HEK293 (cell line): Measurements from ENCODE around the gene SLC37A3.
A peak's percentile ranks its signal among the peaks of the same experiment; 100 is the strongest.

ENCODE experiments used
- CTCF ChIA-PET: fragments of 350-600 bp; formaldehyde crosslinking; extraction: SDS; loops from one replicate; lab custom pipeline; 2021; ENCODE audit warnings: antibody characterized with exemption; lab: Yijun Ruan, JAX
- POLR2A ChIA-PET: fragments of 300-600 bp; formaldehyde crosslinking; extraction: SDS; loops from one replicate; lab custom pipeline; 2020; ENCODE audit warnings: antibody characterized with exemption, inconsistent platforms; lab: Yijun Ruan, JAX
- H3K27ac ChIP-seq: fragments of 200-500 bp; sonication (Bioruptor generic); 2 replicates; pipeline ENCODE4 v1.5.1; 2014; ENCODE audit warnings: low read depth, low read length, control low read depth, inconsistent platforms; ENCODE audit errors: extremely low read depth
- H3K36me3 ChIP-seq, 2 experiments: fragments of 200-500 bp in 1 of 2; sonication (Bioruptor generic) in 1 of 2; 1 replicate in 1 of 2; 2 replicates in 1 of 2; pipeline ENCODE4 v1.5.1; 2014 to 2017; ENCODE audit warnings: inconsistent platforms in 2 of 2, low read length in 2 of 2; ENCODE audit not compliant: control insufficient read depth in 2 of 2, insufficient read depth in 1 of 2
- H3K4me1 ChIP-seq: fragments of 200-500 bp; sonication (Bioruptor generic); 2 replicates; pipeline ENCODE4 v1.5.1; 2014; ENCODE audit warnings: mild to moderate bottlenecking, low read length, inconsistent platforms; ENCODE audit not compliant: control insufficient read depth, insufficient read depth
- H3K4me3 ChIP-seq: 2 replicates; pipeline ENCODE4 v1.5.1; 2011; ENCODE audit warnings: low read depth, mild to moderate bottlenecking, control low read depth, low read length, moderate library complexity
- H3K9me3 ChIP-seq: fragments of 200-500 bp; sonication (Bioruptor generic); 2 replicates; pipeline ENCODE4 v1.5.1; 2014; ENCODE audit warnings: low read depth, low read length, inconsistent platforms; ENCODE audit not compliant: control insufficient read depth, insufficient read depth
- EGR2 ChIP-seq: fragments of 450-650 bp; formaldehyde crosslinking; IDR thresholded peaks from 2 replicates; pipeline ENCODE4 v1.5.1; 2016; ENCODE audit warnings: low read depth, missing biosample characterization, missing genetic modification characterization
- GLIS1 ChIP-seq: fragments of 450-650 bp; formaldehyde crosslinking; IDR thresholded peaks from 2 replicates; pipeline ENCODE4 v1.5.1; 2016; ENCODE audit warnings: missing biosample characterization, missing genetic modification characterization
- KLF1 ChIP-seq: fragments of 450-650 bp; formaldehyde crosslinking; IDR thresholded peaks from 2 replicates; pipeline ENCODE4 v1.5.1; 2016; ENCODE audit warnings: missing biosample characterization, missing genetic modification characterization
- MZF1 ChIP-seq: fragments of 450-650 bp; formaldehyde crosslinking; IDR thresholded peaks from 2 replicates; pipeline ENCODE4 v1.5.1; 2017; ENCODE audit warnings: missing biosample characterization, missing genetic modification characterization, borderline replicate concordance
- SALL2 ChIP-seq: fragments of 450-650 bp; formaldehyde crosslinking; IDR thresholded peaks from 2 replicates; pipeline ENCODE4 v1.5.0; 2017; ENCODE audit warnings: missing biosample characterization, mild to moderate bottlenecking, missing genetic modification characterization, borderline replicate concordance
- SCRT2 ChIP-seq: fragments of 450-650 bp; formaldehyde crosslinking; IDR thresholded peaks from 2 replicates; pipeline ENCODE4 v1.5.1; 2016; ENCODE audit warnings: missing biosample characterization, missing genetic modification characterization
- ZBTB48 ChIP-seq: fragments of 450-650 bp; formaldehyde crosslinking; IDR thresholded peaks from 2 replicates; pipeline ENCODE4 v1.5.1; 2016; ENCODE audit warnings: missing biosample characterization, missing genetic modification characterization
- ZFHX2 ChIP-seq: fragments of 450-650 bp; formaldehyde crosslinking; conservative IDR thresholded peaks from 2 replicates; pipeline ENCODE4 v1.5.1; 2016; ENCODE audit warnings: missing biosample characterization, missing genetic modification characterization
- ZNF140 ChIP-seq: fragments of 450-650 bp; formaldehyde crosslinking; IDR thresholded peaks from 2 replicates; pipeline ENCODE4 v1.5.1; 2016; ENCODE audit warnings: missing biosample characterization, missing genetic modification characterization
- ZNF19 ChIP-seq: fragments of 450-650 bp; formaldehyde crosslinking; IDR thresholded peaks from 2 replicates; pipeline ENCODE4; 2016; ENCODE audit warnings: missing biosample characterization, missing genetic modification characterization, low read depth
- ZNF211 ChIP-seq: fragments of 450-650 bp; formaldehyde crosslinking; IDR thresholded peaks from 2 replicates; pipeline ENCODE4 v1.5.1; 2016; ENCODE audit warnings: low read depth, missing biosample characterization, missing genetic modification characterization
- ZNF449 ChIP-seq: fragments of 450-650 bp; formaldehyde crosslinking; IDR thresholded peaks from 2 replicates; pipeline ENCODE4 v1.5.1; 2017; ENCODE audit warnings: missing biosample characterization, mild to moderate bottlenecking, missing genetic modification characterization, moderate library complexity
- ZNF530 ChIP-seq: fragments of 450-650 bp; formaldehyde crosslinking; IDR thresholded peaks from 2 replicates; pipeline ENCODE4 v1.5.1; 2016; ENCODE audit warnings: low read depth, missing biosample characterization, missing genetic modification characterization
- ZNF560 ChIP-seq: fragments of 450-650 bp; formaldehyde crosslinking; IDR thresholded peaks from 2 replicates; pipeline ENCODE4 v1.5.1; 2017; ENCODE audit warnings: missing biosample characterization, missing genetic modification characterization, borderline replicate concordance
- ZNF571 ChIP-seq: fragments of 450-650 bp; formaldehyde crosslinking; IDR thresholded peaks from 2 replicates; pipeline ENCODE4 v1.5.0; 2017; ENCODE audit warnings: missing biosample characterization, missing genetic modification characterization
- ZNF585B ChIP-seq: fragments of 450-650 bp; formaldehyde crosslinking; IDR thresholded peaks from 2 replicates; pipeline ENCODE4 v1.5.1; 2016; ENCODE audit warnings: missing biosample characterization, missing genetic modification characterization
- ZNF629 ChIP-seq: fragments of 450-650 bp; formaldehyde crosslinking; IDR thresholded peaks from 2 replicates; pipeline ENCODE4 v1.5.1; 2017; ENCODE audit warnings: missing biosample characterization, missing genetic modification characterization
- ZNF639 ChIP-seq: fragments of 450-650 bp; formaldehyde crosslinking; IDR thresholded peaks from 2 replicates; pipeline ENCODE4 v1.5.1; 2016; ENCODE audit warnings: missing biosample characterization, missing genetic modification characterization
- ZNF692 ChIP-seq: fragments of 450-650 bp; formaldehyde crosslinking; IDR thresholded peaks from 2 replicates; pipeline ENCODE4 v1.5.1; 2016; ENCODE audit warnings: missing biosample characterization, missing genetic modification characterization
- ZNF768 ChIP-seq: fragments of 450-650 bp; formaldehyde crosslinking; IDR thresholded peaks from 2 replicates; pipeline ENCODE4 v1.5.1; 2018; ENCODE audit warnings: missing biosample characterization, mild to moderate bottlenecking, missing genetic modification characterization
- TF ChIP-seq, protein P1 (sequence below): fragments of 450-650 bp; formaldehyde crosslinking; IDR thresholded peaks from 2 replicates; pipeline ENCODE4 v1.5.1; 2016; ENCODE audit warnings: missing biosample characterization, missing genetic modification characterization
- TF ChIP-seq, protein P2 (sequence below): fragments of 450-650 bp; formaldehyde crosslinking; conservative IDR thresholded peaks from 2 replicates; pipeline ENCODE4 v1.5.1; 2016; ENCODE audit warnings: low read depth, missing biosample characterization, missing genetic modification characterization

SLC37A3 gene

DNA sequence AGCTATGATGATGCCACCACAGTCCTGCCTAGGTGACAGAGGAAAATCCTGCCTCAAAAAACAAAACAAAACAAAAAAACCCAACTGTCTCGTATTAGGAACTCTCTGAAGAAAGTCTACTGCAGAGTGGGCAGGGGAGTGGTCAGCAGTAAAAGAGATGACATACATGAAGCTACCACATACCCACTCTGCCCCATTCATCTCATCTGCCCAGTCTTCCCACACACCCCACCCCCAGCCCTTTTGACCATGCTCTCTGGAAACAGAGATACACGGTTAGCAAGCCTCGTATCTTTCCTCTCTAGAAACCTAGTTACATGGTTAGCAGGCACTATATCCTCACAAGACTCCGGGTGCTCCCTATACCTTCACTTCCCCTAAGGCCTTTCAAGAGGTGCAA lies 8.3 kb downstream of the SLC37A3 start:
- Histone ChIP-seq H3K4me3 (no peak overlapping the region), H3K36me3 (no peaks in the 10 kb centered on the region; a peak in 1 of 3 replicates), H3K27ac (no peak overlapping the region), H3K9me3 (no peaks in the 10 kb centered on the region), H3K4me1 (peaks cover 3% of the 10 kb centered on the region; the same call in 1 of the 2 replicates)
- POLR2A ChIA-PET = interaction anchor here (0.6 kb wide), 1 partner anchor 13 kb away, joined by 5 read pairs; no protein-coding TSS in a partner anchor
- TF ChIP-seq KLF1 (tag by site-specific recombination) = no peak
- peak; percentile 91 for TF ChIP-seq EGR2 (tag by site-specific recombination)
- TF ChIP-seq ZFHX2 (tag by site-specific recombination) = peak; percentile 82
- TF ChIP-seq SCRT2 (tag by site-specific recombination) = no peak
- CTCF ChIA-PET = interaction anchor here (1.0 kb wide), 1 partner anchor 19 kb away, joined by 4 read pairs; no protein-coding TSS in a partner anchor

- Histone ChIP-seq H3K36me3 (no peaks in the 10 kb centered on the region; a peak in 1 of 3 replicates), H3K4me1 (peaks cover 7% of the 10 kb centered on the region), H3K4me3 (no peak overlapping the region), H3K27ac (no peak overlapping the region), H3K9me3 (no peaks in the 10 kb centered on the region)
- ChIA-PET CTCF (no interaction called here), POLR2A (no interaction called here)
- TF ChIP-seq ZNF449 (tag by site-specific recombination) (no peak), ZBTB48 (no peak), SALL2 (tag by site-specific recombination) (no peak), MZF1 (no peak), ZNF560 (tag by site-specific recombination) (no peak), ZNF639 (tag by site-specific recombination) (no peak), ZNF571 (no peak), GLIS1 (tag by site-specific recombination) (no peak), ZNF585B (tag by site-specific recombination) (no peak), ZNF629 (tag by site-specific recombination) (no peak), EGR2 (tag by site-specific recombination) (no peak), ZNF211 (tag by site-specific recombination) (no peak), ZNF692 (tag by site-specific recombination) (no peak), ZNF19 (tag by site-specific recombination) (no peak), ZNF530 (no peak), ZNF768 (tag by site-specific recombination) (no peak), ZNF140 (no peak)
- TF ChIP-seq, protein P1, sequence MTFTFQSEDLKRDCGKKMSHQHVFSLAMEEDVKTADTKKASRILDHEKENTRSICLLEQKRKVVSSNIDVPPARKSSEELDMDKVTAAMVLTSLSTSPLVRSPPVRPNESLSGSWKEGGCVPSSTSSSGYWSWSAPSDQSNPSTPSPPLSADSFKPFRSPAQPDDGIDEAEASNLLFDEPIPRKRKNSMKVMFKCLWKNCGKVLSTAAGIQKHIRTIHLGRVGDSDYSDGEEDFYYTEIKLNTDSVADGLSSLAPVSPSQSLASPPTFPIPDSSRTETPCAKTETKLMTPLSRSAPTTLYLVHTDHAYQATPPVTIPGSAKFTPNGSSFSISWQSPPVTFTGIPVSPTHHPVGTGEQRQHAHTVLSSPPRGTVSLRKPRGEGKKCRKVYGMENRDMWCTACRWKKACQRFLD (tag by site-specific recombination) = no peak
- TF ChIP-seq, protein P2, sequence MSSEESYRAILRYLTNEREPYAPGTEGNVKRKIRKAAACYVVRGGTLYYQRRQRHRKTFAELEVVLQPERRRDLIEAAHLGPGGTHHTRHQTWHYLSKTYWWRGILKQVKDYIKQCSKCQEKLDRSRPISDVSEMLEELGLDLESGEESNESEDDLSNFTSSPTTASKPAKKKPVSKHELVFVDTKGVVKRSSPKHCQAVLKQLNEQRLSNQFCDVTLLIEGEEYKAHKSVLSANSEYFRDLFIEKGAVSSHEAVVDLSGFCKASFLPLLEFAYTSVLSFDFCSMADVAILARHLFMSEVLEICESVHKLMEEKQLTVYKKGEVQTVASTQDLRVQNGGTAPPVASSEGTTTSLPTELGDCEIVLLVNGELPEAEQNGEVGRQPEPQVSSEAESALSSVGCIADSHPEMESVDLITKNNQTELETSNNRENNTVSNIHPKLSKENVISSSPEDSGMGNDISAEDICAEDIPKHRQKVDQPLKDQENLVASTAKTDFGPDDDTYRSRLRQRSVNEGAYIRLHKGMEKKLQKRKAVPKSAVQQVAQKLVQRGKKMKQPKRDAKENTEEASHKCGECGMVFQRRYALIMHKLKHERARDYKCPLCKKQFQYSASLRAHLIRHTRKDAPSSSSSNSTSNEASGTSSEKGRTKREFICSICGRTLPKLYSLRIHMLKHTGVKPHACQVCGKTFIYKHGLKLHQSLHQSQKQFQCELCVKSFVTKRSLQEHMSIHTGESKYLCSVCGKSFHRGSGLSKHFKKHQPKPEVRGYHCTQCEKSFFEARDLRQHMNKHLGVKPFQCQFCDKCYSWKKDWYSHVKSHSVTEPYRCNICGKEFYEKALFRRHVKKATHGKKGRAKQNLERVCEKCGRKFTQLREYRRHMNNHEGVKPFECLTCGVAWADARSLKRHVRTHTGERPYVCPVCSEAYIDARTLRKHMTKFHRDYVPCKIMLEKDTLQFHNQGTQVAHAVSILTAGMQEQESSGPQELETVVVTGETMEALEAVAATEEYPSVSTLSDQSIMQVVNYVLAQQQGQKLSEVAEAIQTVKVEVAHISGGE (tag by site-specific recombination) = no peak
Observed at GRCh38 chr7:140389445-140389844, 8.9 kb downstream of the SLC37A3 start.
